Osteocyte (in vitro differentiated cells): ENCODE results near the gene CDIP1. TPM values are rescaled to one million over a fixed set of nuclear protein-coding genes. Genes with fewer than 3 reads are reported as not detected.

Experiments
- DNase-seq: peaks from one replicate; pipeline ENCODE4 v3.0.0; 2021; ENCODE audit warnings: mixed read lengths; ENCODE audit not compliant: unreplicated experiment; ENCODE audit errors: extremely low spot score
- H3K27ac Mint-ChIP-seq: one replicate; pipeline ENCODE4 v1.8.0; 2021; ENCODE audit warnings: mild to moderate bottlenecking, mixed read lengths; ENCODE audit not compliant: unreplicated experiment
- H3K27me3 Mint-ChIP-seq: one replicate; pipeline ENCODE4 v1.8.0; 2021; ENCODE audit warnings: mixed read lengths; ENCODE audit not compliant: unreplicated experiment
- H3K36me3 Mint-ChIP-seq: one replicate; pipeline ENCODE4 v1.8.0; 2021; ENCODE audit warnings: mixed read lengths; ENCODE audit not compliant: unreplicated experiment
- H3K4me1 Mint-ChIP-seq: one replicate; pipeline ENCODE4 v1.8.0; 2021; ENCODE audit warnings: mixed read lengths; ENCODE audit not compliant: unreplicated experiment
- H3K4me3 Mint-ChIP-seq: one replicate; pipeline ENCODE4 v1.8.0; 2021; ENCODE audit warnings: mild to moderate bottlenecking, moderate library complexity, mixed read lengths; ENCODE audit not compliant: unreplicated experiment
- H3K9me3 Mint-ChIP-seq: one replicate; pipeline ENCODE4 v1.8.0; 2021; ENCODE audit warnings: mixed read lengths; ENCODE audit not compliant: unreplicated experiment
- total RNA-seq: library from RNA; stranded (reverse); gene quantifications from 2 replicates; pipeline ENCODE4 v1.2.1, GENCODE V29; 2021
- TF ChIP-seq, protein P1 (sequence below): fragments of 200-600 bp; sonication (generic); IDR thresholded peaks from 2 replicates; pipeline ENCODE4 v1.5.0; 2021; ENCODE audit warnings: antibody characterized with exemption, mild to moderate bottlenecking, moderate library complexity

Gene CDIP1
- total RNA-seq, 1 donor from 2014 or later: 28.9 TPM

- Mint-ChIP-seq H3K4me1 (peaks cover 7% of the 10 kb centered on the region), H3K4me3 (no peak overlapping the region), H3K36me3 (peaks cover 11% of the 10 kb centered on the region), H3K27ac (no peak overlapping the region), H3K27me3 (no peaks in the 10 kb centered on the region), H3K9me3 (no peaks in the 10 kb centered on the region)
- TF ChIP-seq, protein P1, sequence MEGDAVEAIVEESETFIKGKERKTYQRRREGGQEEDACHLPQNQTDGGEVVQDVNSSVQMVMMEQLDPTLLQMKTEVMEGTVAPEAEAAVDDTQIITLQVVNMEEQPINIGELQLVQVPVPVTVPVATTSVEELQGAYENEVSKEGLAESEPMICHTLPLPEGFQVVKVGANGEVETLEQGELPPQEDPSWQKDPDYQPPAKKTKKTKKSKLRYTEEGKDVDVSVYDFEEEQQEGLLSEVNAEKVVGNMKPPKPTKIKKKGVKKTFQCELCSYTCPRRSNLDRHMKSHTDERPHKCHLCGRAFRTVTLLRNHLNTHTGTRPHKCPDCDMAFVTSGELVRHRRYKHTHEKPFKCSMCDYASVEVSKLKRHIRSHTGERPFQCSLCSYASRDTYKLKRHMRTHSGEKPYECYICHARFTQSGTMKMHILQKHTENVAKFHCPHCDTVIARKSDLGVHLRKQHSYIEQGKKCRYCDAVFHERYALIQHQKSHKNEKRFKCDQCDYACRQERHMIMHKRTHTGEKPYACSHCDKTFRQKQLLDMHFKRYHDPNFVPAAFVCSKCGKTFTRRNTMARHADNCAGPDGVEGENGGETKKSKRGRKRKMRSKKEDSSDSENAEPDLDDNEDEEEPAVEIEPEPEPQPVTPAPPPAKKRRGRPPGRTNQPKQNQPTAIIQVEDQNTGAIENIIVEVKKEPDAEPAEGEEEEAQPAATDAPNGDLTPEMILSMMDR: no peak
- no peak for DNase-seq
These were observed 22.9 kb downstream of the CDIP1 start for GRCh38 chr16:4515611-4516233.

DNA sequence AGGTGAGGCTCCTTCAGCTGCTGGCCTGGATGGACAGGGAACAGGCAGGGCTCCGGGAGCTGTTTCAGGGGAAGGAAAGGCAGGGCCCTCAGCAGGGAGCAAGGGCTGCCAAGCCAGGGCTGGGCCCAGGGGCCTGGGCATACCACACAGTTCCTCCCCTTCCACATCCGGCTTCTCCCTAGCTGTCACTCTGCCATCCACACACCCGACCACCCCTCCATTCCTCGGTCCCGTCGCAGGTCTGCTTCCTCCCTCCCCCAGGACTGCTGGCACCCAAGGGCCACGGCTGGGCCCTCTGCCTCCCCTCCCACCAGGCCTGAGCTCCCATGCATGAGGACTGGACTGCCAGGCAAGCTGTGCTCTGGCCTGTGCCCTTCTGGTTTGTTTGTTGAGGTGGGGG is 24.0 kb downstream of the CDIP1 start:
- H3K9me3 Mint-ChIP-seq: no peaks in the 10 kb centered on the region
- peaks cover 7% of the 10 kb centered on the region for H3K4me1 Mint-ChIP-seq
- no peak overlapping the region for H3K4me3 Mint-ChIP-seq
- H3K27me3 Mint-ChIP-seq: no peaks in the 10 kb centered on the region
- no peak for DNase-seq
- peaks cover 11% of the 10 kb centered on the region for H3K36me3 Mint-ChIP-seq
- TF ChIP-seq, protein P1: no peak
- peak overlapping the region; percentile 8 for H3K27ac Mint-ChIP-seq

DNA sequence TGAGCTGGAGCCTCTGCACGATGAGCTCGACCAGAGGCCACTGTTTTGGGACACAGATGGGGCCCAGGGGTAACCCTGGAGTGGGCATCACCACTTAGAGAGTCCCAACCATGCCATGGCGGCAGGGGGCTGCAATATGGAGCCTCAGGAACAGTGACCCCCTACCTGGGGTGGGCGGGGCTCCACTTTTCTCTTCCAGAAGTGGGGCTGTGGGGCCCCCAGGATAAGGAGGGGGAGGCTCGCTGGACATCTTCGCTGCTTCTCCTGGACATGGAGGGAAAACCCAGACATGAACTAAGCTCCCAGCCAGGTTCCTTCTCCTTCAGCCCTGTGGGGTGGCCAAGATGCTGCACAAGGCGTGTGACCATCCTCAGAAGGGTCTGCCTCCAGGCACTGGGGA is 24.7 kb downstream of the CDIP1 start:
- Mint-ChIP-seq H3K27me3 (no peaks in the 10 kb centered on the region), H3K27ac (no peak overlapping the region), H3K4me3 (no peak overlapping the region), H3K9me3 (no peaks in the 10 kb centered on the region), H3K4me1 (peaks cover 7% of the 10 kb centered on the region), H3K36me3 (peaks cover 11% of the 10 kb centered on the region)
- TF ChIP-seq, protein P1: no peak
- DNase-seq: no peak

DNA sequence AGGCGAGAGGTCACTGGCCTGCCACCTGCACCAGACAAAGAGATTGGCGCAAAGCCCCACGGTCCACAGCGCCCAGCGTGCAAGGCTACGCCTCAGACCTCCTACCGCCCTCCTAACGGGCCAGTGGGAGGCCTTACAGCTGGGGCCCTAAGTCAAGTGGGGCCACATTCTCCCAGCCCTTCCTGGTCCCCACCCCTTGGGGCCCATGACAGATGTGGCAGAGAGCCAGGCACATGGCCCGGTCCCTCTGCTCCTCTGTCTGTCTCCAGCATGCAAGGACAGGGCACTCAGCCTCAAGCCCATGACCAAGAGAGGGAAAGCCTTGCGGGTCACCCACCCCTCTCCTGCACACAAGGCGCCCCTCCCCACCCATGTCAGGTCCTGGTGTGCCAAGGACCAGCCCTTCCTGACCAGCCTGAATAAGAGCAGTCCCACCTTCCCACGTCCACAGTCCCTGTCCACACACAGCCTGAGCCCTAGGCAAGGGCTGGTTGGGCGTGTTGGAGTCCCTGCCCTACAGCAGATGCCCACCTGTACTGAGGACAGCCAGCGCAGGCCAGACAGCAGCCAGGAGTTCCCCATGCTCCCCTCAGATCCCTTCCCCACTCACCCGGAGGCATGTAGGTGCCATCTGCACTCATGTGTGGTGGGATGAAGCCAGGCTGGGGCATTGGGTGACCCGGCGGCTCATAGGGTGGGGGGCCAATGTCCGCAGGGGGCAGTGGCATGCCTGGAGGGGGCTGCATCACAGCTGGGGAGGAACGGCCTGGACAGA is 25.3 kb downstream of the CDIP1 start:
- Mint-ChIP-seq H3K4me1 (peaks cover 7% of the 10 kb centered on the region), H3K4me3 (no peak overlapping the region), H3K36me3 (peaks cover 11% of the 10 kb centered on the region), H3K27ac (no peak overlapping the region), H3K9me3 (no peaks in the 10 kb centered on the region), H3K27me3 (no peaks in the 10 kb centered on the region)
- no peak for DNase-seq
- TF ChIP-seq, protein P1: no peak

DNA sequence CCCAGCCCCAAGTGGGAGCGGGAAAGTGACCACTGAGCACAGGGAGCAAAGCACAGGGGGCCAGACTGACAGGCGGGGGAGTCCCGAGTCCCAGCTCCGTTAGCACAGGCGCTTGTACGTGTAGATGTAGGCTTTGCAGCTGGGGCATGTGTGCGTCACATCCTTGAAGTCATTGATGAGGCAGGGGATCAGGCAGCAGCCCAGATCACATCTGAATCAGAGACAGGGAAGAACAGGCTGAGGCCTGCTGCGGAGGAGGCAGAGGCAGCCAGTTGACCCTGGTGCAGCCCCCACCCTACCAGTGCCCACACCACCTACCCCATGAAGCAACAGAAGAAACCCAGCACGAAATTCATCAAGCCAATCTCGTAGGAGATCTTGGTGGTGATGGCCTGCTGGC is 26.1 kb downstream of the CDIP1 start:
- DNase-seq: no peak
- Mint-ChIP-seq H3K27ac (no peak overlapping the region), H3K36me3 (peaks cover 11% of the 10 kb centered on the region), H3K4me1 (peaks cover 7% of the 10 kb centered on the region), H3K4me3 (no peak overlapping the region), H3K27me3 (no peaks in the 10 kb centered on the region), H3K9me3 (no peaks in the 10 kb centered on the region)
- TF ChIP-seq, protein P1: no peak
